Upper lobe of left lung (tissue), 4 donors: ENCODE measurements around the gene ERC1.

Source experiments
- CTCF ChIP-seq, 6 experiments: fragments of 450-650 bp in 4 of 6; fragments of 200-600 bp in 2 of 6; sonication (generic) in 2 of 6; IDR thresholded peaks; one replicate each; pipeline ENCODE4 v1.5.1; 2016 to 2019; ENCODE audit warnings: antibody characterized with exemption in 6 of 6
- POLR2A ChIP-seq, 4 donors: fragments of 450-650 bp; IDR thresholded peaks; one replicate each; pipeline ENCODE4 v1.5.1; 2016 to 2017; ENCODE audit warnings: antibody characterized with exemption in 4 of 4, mild to moderate bottlenecking in 2 of 4
- POLR2AphosphoS5 ChIP-seq, 2 donors: sonication (generic); formaldehyde crosslinking; IDR thresholded peaks; one replicate each; pipeline ENCODE4 v1.5.1; 2017; ENCODE audit warnings: antibody characterized with exemption in 2 of 2

DNA sequence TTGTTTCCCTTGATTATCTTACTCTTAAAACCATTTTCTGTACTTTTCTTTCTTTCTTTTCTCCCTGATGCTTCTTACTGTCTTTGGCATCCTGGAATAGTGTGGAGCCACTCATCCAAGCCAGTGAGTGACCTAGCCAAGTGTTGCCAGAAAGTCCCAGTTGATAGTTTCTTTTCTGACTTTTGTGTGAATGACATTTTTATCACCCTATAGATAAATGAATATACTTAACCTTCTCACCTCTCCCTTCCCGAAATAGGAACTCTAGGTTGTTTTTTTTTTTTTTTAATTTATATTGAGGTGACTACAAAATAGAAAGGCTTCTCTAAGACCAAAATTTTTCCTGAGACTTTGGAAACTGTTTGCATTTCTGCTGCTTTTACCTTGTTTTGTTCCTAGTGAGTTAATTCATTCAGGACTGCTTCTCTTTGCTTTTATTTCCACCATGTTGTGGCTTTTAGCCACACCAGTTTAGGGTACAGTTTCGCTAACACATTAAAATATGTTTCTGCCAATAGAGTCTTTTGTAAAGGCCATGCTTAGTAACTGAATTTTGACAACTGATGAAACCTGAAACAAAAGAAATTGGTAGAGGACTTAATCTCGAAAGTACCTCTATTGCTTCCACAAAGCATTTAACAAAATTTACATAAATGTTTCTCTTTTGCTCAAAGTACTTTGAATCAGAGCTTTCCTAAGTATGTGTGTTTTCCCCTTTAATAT lies 194.6 kb downstream of the ERC1 start:
- TF ChIP-seq POLR2A (IDR thresholded peaks at IDR 0.05) = no peak
- TF ChIP-seq POLR2AphosphoS5 (IDR thresholded peaks at IDR 0.05) = no peak
- TF ChIP-seq CTCF (IDR thresholded peaks at IDR 0.05) = no peak
